MCF 10A (cell line): ENCODE results near the gene VAT1L. TPM values are rescaled to one million over a fixed set of nuclear protein-coding genes. Genes with fewer than 3 reads are reported as not detected.
"Not testable (repeated sequence)": the region's sequence is repeated elsewhere in the genome, so short reads cannot be mapped to it uniquely, and the experiment has no call there.

Experiments
- BruUV-seq: library from RNA; stranded (reverse); fragments of 400-500 nt; replicated peaks from 2 replicates; lab custom pipeline; 2021; lab: Mats Ljungman, UMichigan
- CTCF ChIA-PET: fragments of 300-600 bp; sonication (Branson Sonifier 250); formaldehyde crosslinking; extraction: SDS; loops from one replicate; lab custom pipeline; 2021; ENCODE audit warnings: antibody characterized with exemption, inconsistent platforms; lab: Yijun Ruan, JAX
- POLR2A ChIA-PET: fragments of 300-600, 350-650 bp; sonication (Branson Sonifier 250); formaldehyde crosslinking; extraction: SDS; loops from one replicate; lab custom pipeline; 2020; ENCODE audit warnings: antibody characterized with exemption, inconsistent platforms; lab: Yijun Ruan, JAX
- DNase-seq: peaks from one replicate; pipeline ENCODE4 v3.0.0-alpha.2; 2018; ENCODE audit not compliant: unreplicated experiment
- H3K27ac Mint-ChIP-seq: one replicate; pipeline ENCODE4 v1.8.0; 2022; ENCODE audit warnings: mild to moderate bottlenecking, low read depth, mixed read lengths; ENCODE audit not compliant: unreplicated experiment
- H3K27me3 Mint-ChIP-seq: one replicate; pipeline ENCODE4 v1.8.0; 2022; ENCODE audit warnings: mixed read lengths; ENCODE audit not compliant: insufficient read depth, unreplicated experiment
- H3K36me3 Mint-ChIP-seq: one replicate; pipeline ENCODE4 v1.8.0; 2022; ENCODE audit warnings: mild to moderate bottlenecking, moderate library complexity, mixed read lengths; ENCODE audit not compliant: insufficient read depth, unreplicated experiment
- H3K4me1 Mint-ChIP-seq: one replicate; pipeline ENCODE4 v1.8.0; 2022; ENCODE audit warnings: mixed read lengths; ENCODE audit not compliant: insufficient read depth, unreplicated experiment
- H3K4me3 Mint-ChIP-seq: one replicate; pipeline ENCODE4 v1.8.0; 2022; ENCODE audit warnings: mild to moderate bottlenecking, moderate library complexity, mixed read lengths; ENCODE audit not compliant: unreplicated experiment
- H3K9me3 Mint-ChIP-seq: one replicate; pipeline ENCODE4 v1.8.0; 2022; ENCODE audit warnings: mixed read lengths; ENCODE audit not compliant: unreplicated experiment
- CTCF ChIP-seq: fragments of 200-600 bp; IDR thresholded peaks from one replicate; pipeline ENCODE4 v1.8.0; 2022; ENCODE audit warnings: antibody characterized with exemption, mild to moderate bottlenecking; ENCODE audit not compliant: unreplicated experiment
- intact Hi-C: fragments of 100-400 bp; cut with micrococcal nuclease; formaldehyde crosslinking; loops from 2 replicates; pipeline ENCODE4 v1.14.1; 2022
- total RNA-seq: library from RNA; stranded (reverse); gene quantifications from 2 replicates; pipeline ENCODE4 v1.2.3, GENCODE V29; 2022

Gene VAT1L
- total RNA-seq, 1 experiment from 2014 or later: 1.1 TPM

- intact Hi-C loops: no loop called here
- no TSS peak for BruUV-seq
- no peak for TF ChIP-seq CTCF
- Mint-ChIP-seq H3K27me3 (no peaks in the 10 kb centered on the region), H3K9me3 (peaks cover 4% of the 10 kb centered on the region), H3K27ac (no peak overlapping the region), H3K4me1 (peaks cover 3% of the 10 kb centered on the region), H3K36me3 (no peaks in the 10 kb centered on the region), H3K4me3 (no peak overlapping the region)
- DNase-seq: no peak
- ChIA-PET POLR2A (no interaction called here), CTCF (interaction anchor here (0.7 to 2.0 kb wide), 4 partner anchors 10 to 21 kb away, joined by 3 to 6 read pairs (median 5); no protein-coding TSS in a partner anchor)
Observed at GRCh38 chr16:77986011-77986740, 197.8 kb downstream of the VAT1L start.

GRCh38 chr16:77987810-77988209, 199.4 kb downstream of the VAT1L start:
- no peak for DNase-seq
- ChIA-PET POLR2A (no interaction called here), CTCF (interaction anchor here (0.9 to 3.0 kb wide), 6 partner anchors 15 to 311 kb away, joined by 3 to 22 read pairs (median 5); no protein-coding TSS in a partner anchor)
- no peak for TF ChIP-seq CTCF
- H3K9me3 Mint-ChIP-seq: peaks cover 12% of the 10 kb centered on the region
- H3K4me1 Mint-ChIP-seq: peaks cover 10% of the 10 kb centered on the region
- H3K4me3 Mint-ChIP-seq: no peak overlapping the region
- H3K36me3 Mint-ChIP-seq: no peaks in the 10 kb centered on the region
- H3K27ac Mint-ChIP-seq: no peak overlapping the region
- no peaks in the 10 kb centered on the region for H3K27me3 Mint-ChIP-seq
- intact Hi-C loops: no loop called here
- no TSS peak for BruUV-seq

GRCh38 chr16:77989846-77990245, 201.5 kb downstream of the VAT1L start:
- H3K27ac Mint-ChIP-seq: no peak overlapping the region
- H3K4me3 Mint-ChIP-seq: no peak overlapping the region
- ChIA-PET CTCF (interaction anchor here (0.6 to 3.0 kb wide), 4 partner anchors 13 to 315 kb away, joined by 3 to 22 read pairs (median 6); no protein-coding TSS in a partner anchor), POLR2A (no interaction called here)
- DNase-seq: no peak
- H3K4me1 Mint-ChIP-seq: peaks cover 10% of the 10 kb centered on the region
- no peak for TF ChIP-seq CTCF
- BruUV-seq: no TSS peak
- H3K36me3 Mint-ChIP-seq: no peaks in the 10 kb centered on the region
- intact Hi-C loops: no loop called here
- peaks cover 12% of the 10 kb centered on the region for H3K9me3 Mint-ChIP-seq
- no peaks in the 10 kb centered on the region for H3K27me3 Mint-ChIP-seq

GRCh38 chr16:77991701-77992100, 203.3 kb downstream of the VAT1L start:
- peaks cover 26% of the 10 kb centered on the region for H3K9me3 Mint-ChIP-seq
- BruUV-seq: no TSS peak
- intact Hi-C loops: no loop called here
- no peaks in the 10 kb centered on the region for H3K27me3 Mint-ChIP-seq
- no peak overlapping the region for H3K4me3 Mint-ChIP-seq
- no peak for TF ChIP-seq CTCF
- CTCF ChIA-PET: interaction anchor here (0.8 to 3.5 kb wide), 8 partner anchors 11 to 317 kb away, joined by 3 to 39 read pairs (median 4); partner anchors contain the start of gene WWOX
- H3K4me1 Mint-ChIP-seq: peaks cover 10% of the 10 kb centered on the region
- peak; percentile 54 for DNase-seq
- no peaks in the 10 kb centered on the region for H3K36me3 Mint-ChIP-seq
- POLR2A ChIA-PET: no interaction called here
- H3K27ac Mint-ChIP-seq: peak overlapping the region; percentile 0

GRCh38 chr16:77992381-77992780, 204.0 kb downstream of the VAT1L start:
- CTCF ChIA-PET: interaction anchor here (1.0 to 3.5 kb wide), 5 partner anchors 10 to 393 kb away, joined by 3 to 39 read pairs (median 4); no protein-coding TSS in a partner anchor
- H3K4me3 Mint-ChIP-seq, DNase-seq, H3K4me1 Mint-ChIP-seq, BruUV-seq, intact Hi-C loops, H3K36me3 Mint-ChIP-seq, H3K27me3 Mint-ChIP-seq, POLR2A ChIA-PET: not testable (repeated sequence)
- Mint-ChIP-seq H3K9me3 (peaks cover 26% of the 10 kb centered on the region), H3K27ac (peak overlapping the region; percentile 0)
